GM06990 (cell line): ENCODE results near the gene SLCO4A1.
"Not testable (repeated sequence)": the region's sequence is repeated elsewhere in the genome, so short reads cannot be mapped to it uniquely, and the experiment has no call there.

Experiments
- DNase-seq: peaks from one replicate; pipeline ENCODE4 v3.0.0-alpha.2; 2011; ENCODE audit not compliant: insufficient read length; ENCODE audit errors: extremely low read depth
- H3K27me3 ChIP-seq: replicated peaks from 2 replicates; pipeline ENCODE4 v1.6.0; 2011; ENCODE audit warnings: low read length; ENCODE audit not compliant: control insufficient read depth, insufficient read depth
- H3K36me3 ChIP-seq: 2 replicates; pipeline ENCODE4 v1.5.1; 2011; ENCODE audit warnings: low read length; ENCODE audit not compliant: control insufficient read depth, insufficient read depth
- H3K4me3 ChIP-seq: replicated peaks from 2 replicates; pipeline ENCODE4 v1.5.1; 2011; ENCODE audit warnings: low read depth, mild to moderate bottlenecking, control low read depth, low read length
- TF ChIP-seq, protein P1 (sequence below): IDR thresholded peaks from 2 replicates; pipeline ENCODE4 v1.5.1; 2011; ENCODE audit warnings: low read length, control low read depth, mild to moderate bottlenecking, inconsistent platforms; ENCODE audit not compliant: insufficient read depth, poor library complexity, severe bottlenecking

SLCO4A1 gene

GRCh38 chr20:62678553-62678952 lies 36.2 kb downstream of the SLCO4A1 start:
- no peak overlapping the region for H3K4me3 ChIP-seq
- no peaks in the 10 kb centered on the region for H3K27me3 ChIP-seq
- no peak for DNase-seq
- H3K36me3 ChIP-seq: no peaks in the 10 kb centered on the region
- TF ChIP-seq, protein P1, sequence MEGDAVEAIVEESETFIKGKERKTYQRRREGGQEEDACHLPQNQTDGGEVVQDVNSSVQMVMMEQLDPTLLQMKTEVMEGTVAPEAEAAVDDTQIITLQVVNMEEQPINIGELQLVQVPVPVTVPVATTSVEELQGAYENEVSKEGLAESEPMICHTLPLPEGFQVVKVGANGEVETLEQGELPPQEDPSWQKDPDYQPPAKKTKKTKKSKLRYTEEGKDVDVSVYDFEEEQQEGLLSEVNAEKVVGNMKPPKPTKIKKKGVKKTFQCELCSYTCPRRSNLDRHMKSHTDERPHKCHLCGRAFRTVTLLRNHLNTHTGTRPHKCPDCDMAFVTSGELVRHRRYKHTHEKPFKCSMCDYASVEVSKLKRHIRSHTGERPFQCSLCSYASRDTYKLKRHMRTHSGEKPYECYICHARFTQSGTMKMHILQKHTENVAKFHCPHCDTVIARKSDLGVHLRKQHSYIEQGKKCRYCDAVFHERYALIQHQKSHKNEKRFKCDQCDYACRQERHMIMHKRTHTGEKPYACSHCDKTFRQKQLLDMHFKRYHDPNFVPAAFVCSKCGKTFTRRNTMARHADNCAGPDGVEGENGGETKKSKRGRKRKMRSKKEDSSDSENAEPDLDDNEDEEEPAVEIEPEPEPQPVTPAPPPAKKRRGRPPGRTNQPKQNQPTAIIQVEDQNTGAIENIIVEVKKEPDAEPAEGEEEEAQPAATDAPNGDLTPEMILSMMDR: no peak

DNA sequence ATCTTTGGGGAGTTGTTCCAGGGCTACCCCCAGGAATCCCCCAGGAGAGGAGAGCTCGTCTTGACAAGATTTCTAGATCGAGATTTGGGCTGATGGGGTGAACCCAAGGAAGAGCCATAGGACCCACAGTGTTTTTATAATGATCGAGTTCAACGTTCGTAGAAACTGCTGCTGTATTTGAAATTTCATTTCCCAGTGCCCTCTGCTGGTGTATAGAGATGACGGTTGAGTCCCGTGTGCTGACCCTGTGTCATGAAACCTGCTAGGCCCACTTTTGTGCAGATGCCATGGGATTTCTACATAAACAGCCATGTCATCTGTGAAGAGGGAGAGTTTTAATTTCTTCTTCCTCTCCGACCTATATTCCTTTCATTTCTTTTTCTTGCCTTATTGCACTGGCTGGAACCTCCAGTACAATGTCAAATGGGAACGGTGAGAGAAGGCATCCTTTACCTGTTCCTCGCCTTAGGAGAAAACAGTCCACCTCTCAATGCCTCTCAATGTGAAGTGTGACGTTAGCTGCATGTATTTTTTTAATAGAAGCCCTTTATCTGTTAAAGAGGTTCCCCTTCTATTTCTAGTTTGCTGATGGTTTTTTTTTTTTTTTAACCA lies 37.8 kb downstream of the SLCO4A1 start:
- H3K36me3 ChIP-seq: no peaks in the 10 kb centered on the region
- H3K4me3 ChIP-seq: no peak overlapping the region
- DNase-seq: no peak
- TF ChIP-seq, protein P1: no peak
- H3K27me3 ChIP-seq: no peaks in the 10 kb centered on the region

DNA sequence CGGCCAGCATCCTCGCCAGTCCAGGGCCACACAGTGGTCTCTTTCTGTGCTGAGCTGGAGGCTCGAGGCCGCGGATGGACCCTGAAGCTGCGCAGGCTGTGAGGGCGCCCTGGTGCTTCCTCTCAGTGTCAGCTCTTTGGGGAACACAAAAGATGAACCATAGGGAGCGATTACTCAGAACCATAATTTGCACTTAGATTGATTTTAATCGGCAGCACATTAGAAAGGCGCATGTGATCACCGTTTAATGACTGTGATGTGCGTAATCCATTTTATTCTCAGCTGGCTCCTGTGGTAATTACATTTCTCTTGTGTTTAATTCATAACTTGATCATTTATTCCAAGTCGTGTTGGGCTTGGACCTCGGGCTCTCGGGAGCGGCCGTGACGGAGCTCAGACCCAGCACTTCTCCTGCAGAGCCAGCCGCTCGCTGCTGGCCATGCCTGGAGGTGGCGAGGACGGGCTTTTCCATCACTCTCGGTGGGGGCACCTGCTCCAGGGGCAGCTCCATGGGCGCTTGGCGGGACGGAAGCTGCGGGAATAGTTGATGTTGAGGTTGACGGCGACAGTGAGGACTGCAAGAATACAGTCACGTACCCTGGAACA lies 40.7 kb downstream of the SLCO4A1 start:
- Histone ChIP-seq H3K36me3 (no peaks in the 10 kb centered on the region), H3K27me3 (no peaks in the 10 kb centered on the region), H3K4me3 (no peak overlapping the region)
- TF ChIP-seq, protein P1: no peak
- DNase-seq: no peak

- H3K4me3 ChIP-seq, H3K27me3 ChIP-seq, DNase-seq, H3K36me3 ChIP-seq: not testable (repeated sequence)
Measured at GRCh38 chr20:62683660-62684322, 41.5 kb downstream of the SLCO4A1 start.

- DNase-seq: no peak
- TF ChIP-seq, protein P1: no peak
- Histone ChIP-seq H3K4me3 (no peak overlapping the region), H3K36me3 (no peaks in the 10 kb centered on the region), H3K27me3 (no peaks in the 10 kb centered on the region)
Measured at GRCh38 chr20:62684981-62685380, 42.7 kb downstream of the SLCO4A1 start.

GRCh38 chr20:62685781-62686555 lies 43.7 kb downstream of the SLCO4A1 start:
- Histone ChIP-seq H3K4me3 (no peak overlapping the region), H3K36me3 (no peaks in the 10 kb centered on the region), H3K27me3 (no peaks in the 10 kb centered on the region)
- TF ChIP-seq, protein P1: no peak
- DNase-seq: no peak
